Body of pancreas (tissue), 4 donors: Measurements from ENCODE around the gene HIBCH.

Experiments
- CTCF ChIP-seq, 7 experiments: fragments of 450-650 bp in 4 of 7; fragments of 200-600 bp in 3 of 7; sonication (generic) in 3 of 7; IDR thresholded peaks; one replicate each; pipeline ENCODE4 v1.5.1; 2016 to 2019; ENCODE audit warnings: antibody characterized with exemption in 7 of 7
- POLR2A ChIP-seq, 3 donors: fragments of 450-650 bp; IDR thresholded peaks; one replicate each; pipeline ENCODE4 v1.6.1; 2016; ENCODE audit warnings: antibody characterized with exemption in 3 of 3, mild to moderate bottlenecking in 2 of 3

- TF ChIP-seq CTCF (IDR thresholded peaks at IDR 0.05) = no peak
- TF ChIP-seq POLR2A (IDR thresholded peaks at IDR 0.05) = no peak
Observed at GRCh38 chr2:190271783-190272456, 47.7 kb downstream of the HIBCH start.
